Thyroid gland (tissue), 4 donors: Measurements from ENCODE around the gene PFN1. TPM values are rescaled to one million over a fixed set of nuclear protein-coding genes. Genes with fewer than 3 reads are reported as not detected.

Experiments
- DNase-seq, 2 donors: peaks; one replicate each; pipeline ENCODE4 v3.0.0-alpha.2; 2019
- H3K27ac ChIP-seq, 3 donors: fragments of 200-600 bp; sonication (generic); 1 replicate in 2 of 3; 2 replicates in 1 of 3; pipeline ENCODE4 v1.5.1; 2016 to 2019; ENCODE audit warnings: mild to moderate bottlenecking in 1 of 3, moderate library complexity in 1 of 3
- H3K27me3 ChIP-seq: fragments of 200-600 bp; sonication (generic); one replicate; pipeline ENCODE4 v1.5.1; 2019
- H3K36me3 ChIP-seq, 2 donors: fragments of 200-600 bp; sonication (generic); one replicate each; pipeline ENCODE4 v1.5.1; 2016 to 2019
- H3K4me1 ChIP-seq, 2 donors: fragments of 200-600 bp; sonication (generic); one replicate each; pipeline ENCODE4 v1.5.1; 2017 to 2019
- H3K4me3 ChIP-seq, 3 donors: fragments of 200-600 bp; sonication (generic); replicated peaks in 1 of 3; 1 replicate in 2 of 3; 2 replicates in 1 of 3; pipeline ENCODE4 v1.5.1; 2016; ENCODE audit warnings: mild to moderate bottlenecking in 1 of 3
- H3K9me3 ChIP-seq: fragments of 200-600 bp; sonication (generic); one replicate; pipeline ENCODE4 v1.5.1; 2017
- CTCF ChIP-seq, 6 experiments: fragments of 200-600 bp in 3 of 6; fragments of 450-650 bp in 3 of 6; sonication (generic) in 3 of 6; IDR thresholded peaks; one replicate each; pipeline ENCODE4 v1.5.1; 2016 to 2019; ENCODE audit warnings: antibody characterized with exemption in 6 of 6, mild to moderate bottlenecking in 2 of 6, inconsistent platforms in 1 of 6, moderate library complexity in 1 of 6
- POLR2A ChIP-seq, 2 donors: fragments of 450-650 bp; IDR thresholded peaks; one replicate each; pipeline ENCODE4 v1.6.1; 2017; ENCODE audit warnings: antibody characterized with exemption in 2 of 2, mild to moderate bottlenecking in 2 of 2, moderate library complexity in 1 of 2
- WGBS, 2 donors: methylation state at CpG; one replicate each; pipeline ENCODE4 v1.1.5; 2017; 5-methylcytosine and 5-hydroxymethylcytosine counted together
- intact Hi-C: fragments of 100-400 bp; cut with DNase I; formaldehyde crosslinking; loops from one replicate; pipeline ENCODE4 v1.15.1; 2023
- total RNA-seq, 4 donors: library from RNA; depleted of rRNA; stranded (reverse); fragments of >200 nt; gene quantifications; one replicate each; pipeline ENCODE4 v1.2.3, GENCODE V29; 2016

Gene PFN1
- total RNA-seq, 4 donors from 2014 or later = 228 to 606 (median 328) TPM

GRCh38 chr17:4967539-4968485, 19.5 kb upstream of the PFN1 start, which contains the start of gene SPAG7:
SPAG7 (minus strand) TSS chr17:4967817; CDS start chr17:4967804, 13 bp downstream.
- H3K9me3 ChIP-seq = no peaks in the 10 kb centered on the region
- peak within 1 kb of the TSS; percentile 79 to 93 (median 90) for H3K27ac ChIP-seq
- intact Hi-C loops = no loop called here

GRCh38 chr17:4966844-4967538, 18.7 kb upstream of the PFN1 start:
- peaks cover 20 to 26% of the 10 kb centered on the region in 2 donors for H3K4me1 ChIP-seq
- peak; percentile 99 for DNase-seq
- 0 to 1% methylated on average over 22 to 23 of the region's 42 CpGs for WGBS, 2 donors
- H3K4me3 ChIP-seq = peak overlapping the region; percentile 31 to 88 (median 56)
- H3K27me3 ChIP-seq = no peaks in the 10 kb centered on the region
- TF ChIP-seq POLR2A (IDR thresholded peaks at IDR 0.05) (peak in 1 of 2 donors; percentile 50), CTCF (IDR thresholded peaks at IDR 0.05) (no peak)
- no peaks in the 10 kb centered on the region for H3K9me3 ChIP-seq
- intact Hi-C loops = no loop called here
- H3K36me3 ChIP-seq = peaks cover 3 to 5% of the 10 kb centered on the region in 2 donors
- H3K27ac ChIP-seq = peak overlapping the region; percentile 79 to 93 (median 90)

More at GRCh38 chr17:4967539-4968485, 19.5 kb upstream of the PFN1 start, which contains the start of gene SPAG7:
- peaks cover 11 to 13% of the 10 kb centered on the region in 2 donors for H3K36me3 ChIP-seq
- 2 to 3% methylated on average over 40 to 48 of the region's 66 CpGs for WGBS, 2 donors
- TF ChIP-seq POLR2A (IDR thresholded peaks at IDR 0.05) (peak in 1 of 2 donors; percentile 75), CTCF (IDR thresholded peaks at IDR 0.05) (peak in 1 of 6 experiments; percentile 11)
- DNase-seq = peak; percentile 94
- peaks cover 20 to 26% of the 10 kb centered on the region in 2 donors for H3K4me1 ChIP-seq
- H3K4me3 ChIP-seq = peak within 1 kb of the TSS; percentile 56 to 88 (median 65)
- H3K27me3 ChIP-seq = no peaks in the 10 kb centered on the region

- Histone ChIP-seq H3K27me3 (no peaks in the 10 kb centered on the region), H3K4me3 (no peak overlapping the region), H3K9me3 (no peaks in the 10 kb centered on the region), H3K4me1 (peaks cover 20 to 26% of the 10 kb centered on the region in 2 donors), H3K36me3 (peaks cover 0 to 4% of the 10 kb centered on the region in 2 donors), H3K27ac (peak overlapping the region in 2 of 3 donors; percentile 69 to 89)
- TF ChIP-seq CTCF (IDR thresholded peaks at IDR 0.05) (no peak), POLR2A (IDR thresholded peaks at IDR 0.05) (no peak)
- intact Hi-C loops = no loop called here
- no peak for DNase-seq
- WGBS, 2 donors = 97% methylated on average over 15 of the region's 15 CpGs
These were observed 17.1 kb upstream of the PFN1 start for GRCh38 chr17:4965311-4965986.

- Histone ChIP-seq H3K27ac (no peak overlapping the region), H3K4me1 (peaks cover 7 to 24% of the 10 kb centered on the region in 2 donors), H3K27me3 (no peaks in the 10 kb centered on the region), H3K9me3 (no peaks in the 10 kb centered on the region), H3K4me3 (no peak overlapping the region), H3K36me3 (peaks cover 8 to 9% of the 10 kb centered on the region in 2 donors)
- no peak for DNase-seq
- WGBS, 2 donors = 83 to 90% methylated on average over 9 of the region's 9 CpGs
- intact Hi-C loops = no loop called here
- TF ChIP-seq POLR2A (IDR thresholded peaks at IDR 0.05) (no peak), CTCF (IDR thresholded peaks at IDR 0.05) (no peak)
These were observed 12.1 kb upstream of the PFN1 start for GRCh38 chr17:4960279-4960922.
